Measurements from ENCODE around the gene KIF1B. TPM values are rescaled to one million over a fixed set of nuclear protein-coding genes. Genes with fewer than 3 reads are reported as not detected.

Gene KIF1B
- total and polyA plus RNA-seq, 9 of the 15 experiments (the other 6 are each of a cell fraction or from before 2014, with no cell fraction given), result 2.8 to 19.8 (median 11.9) TPM

- TF ChIP-seq, protein P1, sequence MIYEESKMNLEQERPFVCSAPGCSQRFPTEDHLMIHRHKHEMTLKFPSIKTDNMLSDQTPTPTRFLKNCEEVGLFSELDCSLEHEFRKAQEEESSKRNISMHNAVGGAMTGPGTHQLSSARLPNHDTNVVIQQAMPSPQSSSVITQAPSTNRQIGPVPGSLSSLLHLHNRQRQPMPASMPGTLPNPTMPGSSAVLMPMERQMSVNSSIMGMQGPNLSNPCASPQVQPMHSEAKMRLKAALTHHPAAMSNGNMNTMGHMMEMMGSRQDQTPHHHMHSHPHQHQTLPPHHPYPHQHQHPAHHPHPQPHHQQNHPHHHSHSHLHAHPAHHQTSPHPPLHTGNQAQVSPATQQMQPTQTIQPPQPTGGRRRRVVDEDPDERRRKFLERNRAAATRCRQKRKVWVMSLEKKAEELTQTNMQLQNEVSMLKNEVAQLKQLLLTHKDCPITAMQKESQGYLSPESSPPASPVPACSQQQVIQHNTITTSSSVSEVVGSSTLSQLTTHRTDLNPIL (CRISPR knock-in tag; IDR thresholded peaks at IDR 0.05), result no peak
- TF ChIP-seq XRCC4 (IDR thresholded peaks at IDR 0.05; ENCODE audit: extremely low read depth, insufficient read depth, insufficient read length) (no peak), ZNF318 (IDR thresholded peaks at IDR 0.05; ENCODE audit: borderline replicate concordance in 1 of 2, low read depth in 1 of 2) (no peak), ZNF23 (CRISPR knock-in tag; IDR thresholded peaks at IDR 0.05) (no peak), ZFP30 (CRISPR knock-in tag; IDR thresholded peaks at IDR 0.05; ENCODE audit: borderline replicate concordance) (no peak), TSHZ1 (CRISPR knock-in tag; IDR thresholded peaks at IDR 0.05) (no peak), FOXK2 (conservative IDR thresholded peaks at IDR 0.05 in 1 of 2, IDR thresholded peaks at IDR 0.05 in 1 of 2; ENCODE audit: low read depth in 2 of 2) (no peak), RBM25 (IDR thresholded peaks at IDR 0.05; ENCODE audit: low read depth, low read length, severe bottlenecking) (no peak), PRMT5 (CRISPR knock-in tag; IDR thresholded peaks at IDR 0.05) (no peak), SAFB (IDR thresholded peaks at IDR 0.05; ENCODE audit: borderline replicate concordance, low read depth, low read length) (no peak)
Observed at GRCh38 chr1:10210841-10211804, 753 bp downstream of the KIF1B start (continued).
